GM19023 (cell line): ENCODE results near the gene ATP5F1C.
A peak's percentile ranks its signal among the peaks of the same experiment; 100 is the strongest.
"Not testable (repeated sequence)": the region's sequence is repeated elsewhere in the genome, so short reads cannot be mapped to it uniquely, and the experiment has no call there.

Source experiments
- ATAC-seq: cut with Tn5 transposase; IDR thresholded peaks from one replicate; pipeline ENCODE4 v1.9.1; 2021; ENCODE audit warnings: mild to moderate bottlenecking, moderate library complexity; ENCODE audit not compliant: unreplicated experiment

ATP5F1C gene

GRCh38 chr10:7787857-7788638 is at the start of gene ATP5F1C, which contains the start of gene KIN:
Gene ATP5F1C, plus strand, starts transcription at chr10:7788177. Its CDS starts 31 bp downstream, at chr10:7788208.
Gene KIN, minus strand, starts transcription at chr10:7787993. Its CDS starts 60 bp downstream, at chr10:7787933.
- peak; percentile 96 for ATAC-seq

DNA sequence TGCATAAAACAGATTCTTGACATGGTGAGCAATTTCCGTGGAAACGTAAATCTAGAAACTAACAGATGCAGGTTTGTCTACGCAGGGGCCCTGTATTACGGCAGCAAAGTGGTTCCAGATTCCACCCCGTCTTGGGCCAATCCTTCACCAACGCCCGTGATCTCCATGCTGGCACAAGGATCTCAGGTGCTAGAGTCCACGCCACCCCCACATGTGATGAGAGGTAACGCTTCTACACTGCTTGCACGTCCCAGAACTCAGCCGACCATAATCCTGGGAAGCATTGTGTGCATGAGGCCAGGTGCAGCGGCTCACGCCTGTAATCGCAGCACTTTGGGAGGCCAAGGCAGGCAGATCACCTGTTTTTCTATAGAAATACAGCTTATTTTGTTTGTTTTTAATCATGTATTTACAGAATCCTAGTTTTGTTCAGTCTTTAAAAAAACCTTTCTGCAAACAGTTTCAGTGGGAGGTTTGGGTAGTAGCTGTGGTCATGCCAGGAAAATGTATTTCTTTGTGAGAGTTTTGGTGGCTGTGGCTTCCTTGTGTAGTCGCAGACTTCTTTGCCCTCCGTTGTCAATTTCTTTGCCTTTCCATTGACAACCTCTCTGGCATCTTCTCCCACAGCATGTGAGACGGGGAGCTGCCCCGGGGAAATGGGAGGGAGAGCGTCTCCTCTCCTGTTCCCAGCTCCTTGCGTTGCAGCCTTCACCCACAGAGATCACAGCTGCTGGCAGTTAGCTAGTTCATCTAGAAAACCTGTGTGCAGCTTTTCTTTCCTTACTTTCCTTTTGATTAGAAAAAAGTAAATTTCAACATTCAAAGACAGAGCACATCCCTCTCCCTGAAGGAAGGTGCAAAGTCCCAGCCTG is 49.2 kb upstream of the ATP5F1C start:
- no peak for ATAC-seq

DNA sequence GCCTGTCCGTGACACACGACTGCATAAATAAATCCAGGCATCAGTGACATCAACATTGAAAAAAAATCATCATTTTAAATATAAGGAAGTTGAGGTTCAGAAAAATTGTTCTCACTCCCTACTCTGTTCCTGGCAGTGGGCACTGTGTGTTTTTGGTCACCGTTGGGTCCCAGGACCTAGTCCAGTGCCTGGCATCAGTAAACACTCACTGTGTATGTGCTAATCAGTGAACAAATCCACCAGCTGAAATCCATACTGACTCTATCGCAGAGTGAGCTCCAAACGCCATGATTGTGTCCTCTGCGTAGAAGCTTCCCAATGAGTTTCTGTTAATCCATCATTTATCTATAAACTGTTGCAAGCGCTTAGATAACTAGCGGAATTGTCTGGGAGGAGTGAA is 43.7 kb upstream of the ATP5F1C start:
- no peak for ATAC-seq

- not testable (repeated sequence) for ATAC-seq
Observed at GRCh38 chr10:7748637-7749036, 39.3 kb upstream of the ATP5F1C start.

DNA sequence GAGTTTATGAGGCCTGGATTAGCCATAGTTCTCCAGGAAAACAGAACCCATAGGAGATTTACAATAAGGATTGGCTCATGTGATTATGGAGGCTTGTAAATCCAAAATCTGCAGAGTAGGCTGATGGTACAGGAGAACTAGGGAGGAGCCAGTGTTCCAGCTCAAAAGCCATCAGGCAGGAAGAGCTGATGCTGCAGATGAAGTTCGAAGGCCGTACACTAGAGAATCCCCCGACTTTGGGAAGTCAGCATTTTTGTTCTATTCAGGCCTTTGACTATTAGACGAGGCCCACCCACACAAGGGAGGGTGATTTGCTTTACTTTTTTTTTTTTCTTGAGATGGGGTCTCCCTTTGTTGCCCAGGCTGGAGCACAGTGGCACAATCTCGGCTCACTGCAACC is 37.8 kb upstream of the ATP5F1C start:
- no peak for ATAC-seq

DNA sequence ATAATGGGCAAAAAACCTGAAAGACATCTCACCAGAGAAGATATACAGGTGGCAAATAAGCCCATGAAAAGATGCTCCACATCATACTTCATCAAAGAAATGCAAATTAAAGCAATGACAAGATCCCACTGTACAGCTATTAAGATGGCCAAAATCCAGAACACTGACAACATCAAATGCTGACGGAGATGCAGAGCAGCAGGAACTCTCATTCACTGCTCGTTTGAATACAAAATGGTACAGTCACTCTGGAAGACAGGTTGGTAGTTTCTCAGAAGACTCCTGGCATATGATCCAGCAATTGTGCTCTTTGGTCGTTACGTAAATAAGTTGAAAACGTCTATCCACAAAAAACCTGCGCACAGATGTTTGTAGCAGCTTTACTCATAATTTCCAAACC is 35.7 kb upstream of the ATP5F1C start:
- ATAC-seq: no peak

- no peak for ATAC-seq
Observed at GRCh38 chr10:7755103-7755502, 32.9 kb upstream of the ATP5F1C start.

DNA sequence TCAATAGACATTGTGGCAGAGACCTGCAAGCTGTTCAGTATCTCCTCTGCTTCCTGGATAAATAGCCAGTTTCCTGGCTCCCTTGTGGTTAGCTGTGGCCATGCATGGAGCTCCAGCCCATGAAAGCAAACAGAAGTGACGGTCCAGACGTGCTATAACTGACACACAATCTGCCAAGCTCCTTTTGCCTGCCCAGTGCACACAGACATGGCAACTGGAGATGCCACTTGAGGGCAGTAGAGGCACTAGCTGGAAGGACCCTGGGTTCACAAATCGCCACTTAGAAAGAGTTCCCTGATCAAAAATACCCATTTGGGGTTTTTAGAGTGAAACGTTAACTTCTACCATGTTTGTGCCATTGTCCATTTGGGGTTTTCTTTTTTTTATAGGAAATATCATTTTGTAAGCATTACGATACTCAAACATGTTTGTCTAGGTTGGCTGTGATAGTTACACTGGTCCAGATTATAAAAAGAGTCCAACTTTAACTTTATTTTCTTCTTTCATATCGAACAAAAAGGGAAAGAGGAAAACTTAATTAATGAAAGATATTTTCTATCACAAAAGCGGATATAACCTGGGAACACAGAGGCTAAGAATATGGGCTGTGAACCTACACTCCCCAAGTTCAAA is 31.5 kb upstream of the ATP5F1C start:
- no peak for ATAC-seq

DNA sequence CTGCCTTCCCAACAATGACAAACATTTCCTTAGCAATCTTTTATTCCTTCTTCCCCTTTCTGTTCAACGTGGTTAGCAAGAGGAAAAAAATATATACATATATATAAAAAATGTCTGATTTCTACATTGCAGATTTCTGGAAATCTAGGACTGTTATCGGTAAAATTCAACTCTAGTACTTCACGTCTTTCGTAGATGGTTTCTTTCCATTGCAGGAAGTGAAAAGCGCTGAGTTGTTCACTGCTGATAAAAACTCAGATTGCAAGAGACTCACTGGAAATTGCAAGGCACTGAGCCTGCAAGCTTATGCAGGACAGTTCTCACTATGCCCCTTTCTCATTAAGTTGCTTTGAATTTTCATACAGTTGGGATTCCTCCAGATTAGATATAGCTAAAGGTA is 24.0 kb upstream of the ATP5F1C start:
- ATAC-seq: no peak

- ATAC-seq: no peak
Observed at GRCh38 chr10:7766241-7766640, 21.7 kb upstream of the ATP5F1C start.

- no peak for ATAC-seq
Observed at GRCh38 chr10:7767209-7767608, 20.8 kb upstream of the ATP5F1C start.

DNA sequence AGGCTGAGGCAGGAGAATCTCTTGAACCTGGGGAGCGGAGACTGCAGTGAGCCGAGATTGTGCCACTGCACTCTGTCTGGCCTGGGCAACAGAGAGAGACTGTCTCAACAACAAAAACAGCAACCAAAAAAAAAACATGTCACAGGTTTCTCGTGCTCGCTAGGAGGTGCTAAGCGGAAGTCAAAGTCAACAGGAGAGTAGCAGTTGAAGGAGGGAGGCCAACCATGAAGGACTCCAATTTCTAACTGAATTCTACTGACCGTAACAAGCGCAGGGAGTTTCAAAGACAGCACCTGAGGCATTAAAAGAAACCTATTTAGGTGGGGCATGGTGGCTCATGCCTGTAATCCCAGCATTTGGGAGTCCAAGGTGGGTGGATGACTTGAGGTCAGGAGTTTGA is 19.6 kb upstream of the ATP5F1C start:
- no peak for ATAC-seq

GRCh38 chr10:7773845-7774801 is 13.9 kb upstream of the ATP5F1C start:
- ATAC-seq: no peak

- no peak for ATAC-seq
Observed at GRCh38 chr10:7776777-7777176, 11.2 kb upstream of the ATP5F1C start.

- not testable (repeated sequence) for ATAC-seq
Observed at GRCh38 chr10:7782194-7782593, 5.8 kb upstream of the ATP5F1C start.

- no peak for ATAC-seq
Observed at GRCh38 chr10:7786430-7786829, 1.5 kb upstream of the ATP5F1C start.

GRCh38 chr10:7787150-7787856 is 674 bp upstream of the ATP5F1C start:
- ATAC-seq: peak; percentile 13

DNA sequence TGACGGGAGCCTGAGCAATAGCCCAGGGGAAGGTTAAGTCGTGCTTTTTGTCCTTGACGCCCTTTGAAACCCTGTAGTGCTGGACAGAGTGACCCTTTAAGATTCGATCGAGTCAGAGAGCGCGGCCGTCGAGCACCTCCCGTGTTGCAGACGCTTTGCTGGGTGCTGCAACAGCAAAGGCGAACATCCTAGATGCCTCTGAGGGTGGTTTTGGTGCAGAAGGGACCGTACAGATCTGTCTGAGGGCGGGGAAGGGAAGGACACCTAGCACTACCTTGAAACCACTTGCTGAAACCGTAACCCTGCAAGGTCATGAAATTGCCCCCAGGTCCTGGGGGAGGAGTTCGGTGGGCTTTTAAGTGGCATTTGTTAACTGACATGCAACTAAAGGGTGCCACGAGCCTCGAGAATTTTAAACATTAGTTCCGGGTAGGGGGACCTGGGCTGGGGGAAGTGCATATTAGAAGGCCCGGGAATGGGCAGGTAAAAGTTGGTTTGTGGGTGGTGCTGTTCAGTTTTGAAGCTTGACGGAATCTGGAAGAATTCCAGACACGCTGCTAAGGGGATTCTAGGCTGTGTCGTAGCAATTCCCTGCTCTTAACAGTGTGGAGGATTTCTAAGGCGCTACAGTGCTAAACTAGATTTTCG is 786 bp downstream of the ATP5F1C start:
- peak; percentile 9 for ATAC-seq

DNA sequence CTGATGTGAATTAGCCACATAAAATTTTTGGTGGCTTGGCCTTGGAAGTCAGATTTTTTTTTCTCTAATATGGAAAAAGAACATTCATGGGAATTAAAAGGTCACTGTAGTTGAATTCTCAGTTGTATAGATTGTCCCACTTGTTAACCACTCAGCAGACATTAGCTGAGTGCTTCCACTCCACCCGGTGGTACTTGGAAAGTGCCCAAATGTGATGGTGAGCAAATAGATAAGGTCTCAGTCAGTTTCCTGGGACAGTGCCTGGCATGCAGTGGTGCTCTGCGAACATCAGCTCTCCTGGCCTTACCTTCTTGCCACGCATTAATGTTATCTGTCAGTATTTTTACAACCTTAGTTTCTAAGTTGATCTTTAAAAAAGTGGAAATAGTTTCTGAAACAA is 1.4 kb downstream of the ATP5F1C start:
- ATAC-seq: no peak
